ENCODE measurements around the gene CRYGN.

The CRYGN gene

DNA sequence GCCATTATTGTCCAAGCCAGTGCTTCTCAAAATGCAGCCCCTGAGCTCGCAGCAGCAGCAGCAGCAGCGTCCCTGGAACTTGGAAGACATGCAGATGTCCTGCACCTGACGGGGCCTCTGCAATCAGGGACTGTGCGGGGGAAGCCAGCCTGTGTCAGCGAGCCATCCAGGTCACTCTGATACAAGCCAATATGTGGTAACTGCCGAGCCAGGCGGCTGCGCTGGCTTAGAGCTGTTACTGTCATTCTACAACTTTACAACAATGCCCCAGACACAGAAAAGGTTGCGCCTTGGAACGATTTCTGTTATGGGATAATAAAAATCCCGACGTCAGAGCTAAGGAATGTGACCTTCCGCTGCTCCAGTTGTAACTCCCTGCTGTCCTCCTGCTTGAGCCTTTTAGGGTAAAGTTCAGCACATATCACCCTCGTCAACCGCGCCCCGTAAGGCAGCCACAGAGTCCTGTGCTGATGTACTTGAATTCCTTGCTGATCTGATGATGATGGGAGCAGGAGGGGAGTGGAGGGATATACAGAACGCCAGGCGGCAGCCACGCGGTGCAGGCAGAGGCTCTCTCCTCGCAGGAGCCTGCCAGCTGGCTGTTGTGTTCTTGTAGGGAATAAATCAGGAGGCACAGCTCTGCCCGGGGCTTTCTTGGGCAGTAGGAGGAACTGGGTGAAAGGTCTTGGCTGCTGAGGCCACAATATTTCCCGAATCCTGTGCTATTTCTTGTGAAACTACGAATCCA, 20.0 kb upstream of the CRYGN start:
- FAIRE-seq: no peak

DNA sequence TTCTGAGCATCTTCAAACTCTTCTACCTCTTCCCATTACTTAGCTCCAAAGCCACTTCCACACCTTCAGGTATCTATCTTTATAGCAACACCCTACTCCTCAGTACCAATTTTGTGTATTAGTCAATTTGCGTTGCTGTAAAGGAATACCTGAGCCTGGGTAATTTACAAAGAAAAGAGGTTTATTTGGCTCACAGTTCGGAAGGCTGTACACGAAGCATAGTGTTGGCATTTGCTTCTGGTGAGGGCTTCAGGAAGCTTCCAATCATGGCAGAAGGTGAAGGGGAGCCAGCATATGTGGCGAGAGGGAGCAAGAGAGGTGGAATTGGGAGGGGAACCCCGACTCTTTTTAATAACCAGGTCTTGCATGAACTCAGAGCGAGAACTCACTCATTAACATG, 17.6 kb upstream of the CRYGN start:
- no peak for FAIRE-seq

DNA sequence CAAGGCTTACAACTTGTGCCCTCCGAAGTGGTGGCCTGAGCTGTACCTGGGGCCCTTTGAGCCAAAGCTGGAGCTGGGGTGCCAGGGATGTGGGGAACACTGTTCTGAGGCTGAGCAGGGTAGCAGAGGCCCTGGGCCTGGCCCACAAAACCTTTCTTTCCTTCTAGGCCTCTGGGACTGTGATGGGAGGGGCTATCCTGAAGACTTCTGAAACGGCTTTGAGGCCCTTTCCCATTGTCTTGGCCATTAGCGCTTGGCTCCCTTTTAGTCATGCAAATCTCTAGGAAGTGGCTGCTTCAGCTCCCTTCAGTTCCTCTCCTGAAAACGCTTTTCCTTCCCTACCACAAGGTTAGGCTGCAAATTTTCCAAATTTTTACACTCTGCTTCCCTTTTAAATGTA, 16.8 kb upstream of the CRYGN start:
- no peak for FAIRE-seq

DNA sequence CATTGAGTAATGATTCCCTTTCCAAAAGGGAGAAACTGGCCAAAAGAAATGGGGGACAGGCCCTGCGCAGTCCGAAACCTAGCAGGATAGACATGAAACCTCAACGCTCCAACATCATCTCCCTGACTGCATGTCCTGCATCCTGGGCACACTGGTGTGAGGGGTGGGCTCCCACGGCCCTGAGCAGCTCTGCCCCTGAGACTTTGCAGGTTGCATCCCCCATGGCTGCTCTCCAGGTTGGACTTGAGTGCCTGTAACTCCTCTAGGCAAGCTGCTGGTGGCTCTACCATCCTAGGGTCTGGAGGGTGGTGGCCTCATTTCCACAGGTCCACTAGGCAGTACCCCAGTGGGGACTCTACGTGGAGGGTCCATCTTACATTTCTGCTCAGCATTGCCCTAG, 16.3 kb upstream of the CRYGN start:
- no peak for FAIRE-seq

DNA sequence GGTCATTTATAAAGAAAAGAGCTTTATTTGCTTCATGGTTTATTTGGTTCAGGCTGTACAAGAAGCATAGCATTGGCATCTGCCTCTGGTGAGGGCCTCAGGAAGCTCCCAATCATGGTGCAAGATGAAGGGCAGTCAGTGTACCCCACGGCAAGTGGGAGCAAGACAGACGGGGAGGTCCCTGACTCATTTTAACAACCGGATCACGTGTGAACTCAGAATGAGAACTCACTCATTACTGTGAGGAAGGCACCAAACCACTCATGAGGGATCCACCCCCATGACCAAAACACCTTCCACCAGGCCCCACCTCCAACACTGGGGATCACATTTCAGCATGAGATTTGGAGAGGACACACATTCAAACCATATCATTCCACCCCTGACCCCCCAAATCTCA, 15.7 kb upstream of the CRYGN start:
- FAIRE-seq: no peak

DNA sequence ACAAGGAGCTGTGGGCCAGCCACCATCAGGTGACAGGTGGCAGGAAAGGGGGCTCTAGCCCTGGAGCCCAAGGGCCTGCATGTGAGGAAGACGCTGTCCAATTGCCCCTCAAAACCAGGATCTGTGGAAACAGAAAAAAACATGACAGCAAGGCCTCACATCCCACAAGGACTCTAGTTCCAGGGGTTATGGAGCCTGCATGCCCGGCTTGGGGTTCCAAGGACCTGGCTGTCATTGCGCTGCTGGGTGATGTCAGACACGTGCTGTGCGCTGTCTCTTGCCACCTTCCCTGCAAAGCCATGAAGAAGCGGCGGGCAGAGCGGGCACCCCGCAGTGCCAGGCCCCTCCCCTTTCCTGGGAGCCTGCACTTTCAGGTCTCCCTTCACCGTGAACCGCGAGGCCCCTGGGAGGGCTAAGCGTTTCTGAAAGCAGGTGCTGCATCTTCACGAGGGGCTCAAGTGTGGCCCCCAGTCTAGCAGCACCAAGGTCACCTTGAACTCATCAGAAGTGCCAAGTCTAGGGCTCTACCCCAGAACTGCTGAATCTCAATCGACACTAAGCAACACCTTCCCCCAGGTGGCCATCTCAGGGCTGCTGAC, 15.1 kb upstream of the CRYGN start:
- no peak for FAIRE-seq

DNA sequence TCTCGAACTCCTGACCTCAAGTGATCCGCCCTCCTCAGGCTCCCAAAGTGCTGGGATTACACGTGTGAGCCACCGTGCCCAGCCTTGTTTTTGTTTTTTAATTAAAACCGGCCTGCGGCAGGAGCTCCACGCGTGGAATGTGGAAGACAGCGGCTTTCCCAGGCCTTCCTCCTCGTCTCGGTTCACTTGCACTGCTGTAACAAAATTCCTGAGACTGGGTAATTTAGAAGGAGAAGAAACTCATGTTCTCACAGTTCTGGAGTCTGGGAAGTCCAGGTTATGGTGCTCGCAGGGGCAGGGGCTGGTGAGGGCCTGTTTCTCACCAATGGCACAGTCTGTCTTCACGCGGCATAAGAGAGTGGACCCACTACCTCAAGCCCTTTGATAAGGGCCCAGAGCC, 14.4 kb upstream of the CRYGN start:
- no peak for FAIRE-seq

DNA sequence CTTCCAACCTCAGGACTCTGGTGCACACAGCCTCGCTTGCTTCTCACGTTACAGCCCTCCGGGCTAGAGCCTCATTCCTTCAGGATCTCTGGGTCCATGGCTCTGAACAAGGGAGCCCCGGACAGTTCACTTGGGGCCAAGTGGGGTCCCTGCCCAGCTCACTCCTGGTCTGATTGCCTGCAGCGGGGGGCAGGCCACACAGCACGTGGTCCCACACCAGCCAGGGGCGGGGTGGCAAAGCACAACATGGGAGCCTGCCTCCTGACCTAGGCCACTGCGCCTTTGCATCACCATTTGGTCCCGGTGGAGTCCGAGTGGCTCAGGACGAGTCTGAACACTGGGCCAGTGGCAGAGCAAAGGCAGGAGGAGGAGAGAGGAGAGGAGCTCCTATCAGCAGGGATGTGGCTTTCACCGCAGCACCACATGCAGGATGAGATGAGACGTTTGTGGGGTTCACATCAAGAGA, 13.4 kb upstream of the CRYGN start:
- no peak for FAIRE-seq

DNA sequence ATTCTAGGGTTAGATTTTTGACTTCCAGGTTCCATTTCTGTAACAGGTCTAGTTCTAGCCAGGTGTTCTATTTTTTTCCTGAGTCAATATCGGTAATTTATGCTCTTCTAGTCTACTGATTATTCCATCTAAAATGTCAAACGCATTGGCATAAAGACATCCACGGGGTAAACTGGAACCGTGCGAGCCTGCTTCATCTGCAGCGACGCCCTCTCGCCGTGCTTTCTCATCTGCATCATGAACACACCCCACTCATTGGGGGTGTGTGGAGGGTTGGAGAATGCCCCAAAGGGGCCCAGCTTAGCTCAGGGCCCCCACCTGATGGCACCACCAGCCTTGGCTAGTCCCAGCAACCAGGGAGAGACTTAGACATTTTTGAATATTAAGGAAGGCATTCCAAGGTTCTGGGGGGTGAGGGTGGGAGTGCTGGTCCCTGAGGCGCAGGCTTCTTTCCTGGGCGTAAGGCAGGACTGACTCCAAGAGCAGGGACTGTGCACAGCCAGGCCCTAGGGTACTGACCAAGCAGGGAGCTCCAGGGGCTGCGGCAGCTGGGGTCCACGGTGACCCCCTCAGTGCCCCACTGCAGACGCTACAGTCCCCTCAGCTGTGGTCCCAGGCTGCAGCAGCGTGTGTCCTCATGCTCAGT, 12.9 kb upstream of the CRYGN start:
- no peak for FAIRE-seq

DNA sequence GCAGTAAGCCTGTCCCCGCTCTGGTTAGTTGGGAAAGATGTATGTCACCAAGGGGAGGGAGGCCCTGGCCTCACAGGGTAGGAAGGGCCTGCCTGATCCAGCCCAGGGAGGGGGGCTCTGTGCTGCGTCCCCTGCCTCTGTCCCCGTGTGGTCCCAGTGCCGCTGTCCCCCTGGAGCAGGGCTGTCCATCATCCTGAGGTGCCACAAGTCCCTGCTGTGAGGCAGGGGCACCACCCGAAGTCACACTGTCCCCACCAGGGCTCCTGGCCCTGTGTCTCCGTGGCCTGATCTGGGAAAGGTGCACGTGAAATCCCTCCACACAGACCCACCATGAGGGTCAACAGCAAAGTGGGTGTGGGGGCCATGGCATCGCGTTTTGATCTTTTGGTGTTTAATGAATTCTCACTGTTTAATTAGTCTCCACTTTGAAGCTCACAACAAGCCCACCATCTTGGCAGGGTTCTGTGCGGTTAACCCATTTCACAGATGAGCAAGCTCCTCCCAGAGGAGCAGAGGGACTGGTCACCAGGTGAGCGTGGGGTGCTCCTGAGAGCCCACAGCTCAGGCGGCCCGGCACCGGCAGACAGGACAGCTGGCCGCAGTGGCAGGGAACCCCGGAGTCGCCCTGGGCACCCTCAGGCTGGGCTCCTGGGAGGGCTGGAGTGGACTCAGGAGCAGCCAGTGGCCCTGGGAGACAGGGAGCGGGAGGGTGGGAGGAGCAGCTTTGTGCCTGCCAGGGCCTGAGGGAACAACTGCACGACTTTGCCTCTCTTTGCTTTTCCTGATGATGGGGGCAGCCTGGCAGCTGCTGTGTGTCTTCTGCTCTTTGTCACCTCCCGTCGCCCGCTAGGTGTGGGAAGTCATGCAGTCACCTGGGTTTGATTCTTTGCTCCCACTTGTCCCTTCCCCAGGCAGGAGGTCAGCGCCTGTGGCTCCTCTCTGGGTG, 12.0 kb upstream of the CRYGN start:
- no peak for FAIRE-seq

DNA sequence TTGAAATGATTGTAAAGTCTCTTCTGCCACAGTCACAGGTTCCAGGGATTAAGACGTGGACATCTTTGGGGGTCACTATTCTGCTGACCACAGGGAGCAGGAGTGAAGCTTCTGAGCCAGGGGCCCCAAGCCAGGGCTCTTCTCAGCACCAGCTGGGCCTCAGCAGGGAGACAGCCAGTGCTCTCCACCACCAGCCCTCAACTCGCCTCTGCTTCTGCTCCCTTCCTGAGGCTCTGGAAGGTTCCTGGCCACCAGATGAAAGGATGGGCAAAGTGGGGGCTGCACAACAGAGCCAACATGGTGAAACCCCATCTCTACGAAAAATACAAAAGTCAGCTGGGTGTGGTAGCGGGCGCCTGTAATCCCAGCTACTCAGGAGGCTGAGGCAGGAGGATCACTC, 11.2 kb upstream of the CRYGN start:
- no peak for FAIRE-seq

DNA sequence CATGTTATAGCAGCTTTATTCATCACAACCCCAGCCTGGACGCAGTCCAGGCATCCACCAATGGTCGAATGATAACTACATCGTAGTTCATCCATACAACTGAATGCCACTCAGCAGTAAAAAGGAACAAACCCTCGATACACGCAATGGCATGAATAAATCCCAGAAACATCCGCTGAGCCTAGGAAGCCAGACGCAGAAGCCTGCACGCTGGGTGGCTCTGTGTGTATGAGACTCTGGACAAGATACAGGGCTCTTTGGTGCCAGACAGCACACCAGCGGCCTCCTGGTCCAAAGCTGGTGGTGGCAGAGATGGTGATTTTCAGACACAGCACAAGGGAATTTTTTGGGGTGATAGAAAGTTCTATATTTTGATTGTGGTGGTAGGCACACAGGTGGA, 10.0 kb upstream of the CRYGN start:
- FAIRE-seq: no peak

DNA sequence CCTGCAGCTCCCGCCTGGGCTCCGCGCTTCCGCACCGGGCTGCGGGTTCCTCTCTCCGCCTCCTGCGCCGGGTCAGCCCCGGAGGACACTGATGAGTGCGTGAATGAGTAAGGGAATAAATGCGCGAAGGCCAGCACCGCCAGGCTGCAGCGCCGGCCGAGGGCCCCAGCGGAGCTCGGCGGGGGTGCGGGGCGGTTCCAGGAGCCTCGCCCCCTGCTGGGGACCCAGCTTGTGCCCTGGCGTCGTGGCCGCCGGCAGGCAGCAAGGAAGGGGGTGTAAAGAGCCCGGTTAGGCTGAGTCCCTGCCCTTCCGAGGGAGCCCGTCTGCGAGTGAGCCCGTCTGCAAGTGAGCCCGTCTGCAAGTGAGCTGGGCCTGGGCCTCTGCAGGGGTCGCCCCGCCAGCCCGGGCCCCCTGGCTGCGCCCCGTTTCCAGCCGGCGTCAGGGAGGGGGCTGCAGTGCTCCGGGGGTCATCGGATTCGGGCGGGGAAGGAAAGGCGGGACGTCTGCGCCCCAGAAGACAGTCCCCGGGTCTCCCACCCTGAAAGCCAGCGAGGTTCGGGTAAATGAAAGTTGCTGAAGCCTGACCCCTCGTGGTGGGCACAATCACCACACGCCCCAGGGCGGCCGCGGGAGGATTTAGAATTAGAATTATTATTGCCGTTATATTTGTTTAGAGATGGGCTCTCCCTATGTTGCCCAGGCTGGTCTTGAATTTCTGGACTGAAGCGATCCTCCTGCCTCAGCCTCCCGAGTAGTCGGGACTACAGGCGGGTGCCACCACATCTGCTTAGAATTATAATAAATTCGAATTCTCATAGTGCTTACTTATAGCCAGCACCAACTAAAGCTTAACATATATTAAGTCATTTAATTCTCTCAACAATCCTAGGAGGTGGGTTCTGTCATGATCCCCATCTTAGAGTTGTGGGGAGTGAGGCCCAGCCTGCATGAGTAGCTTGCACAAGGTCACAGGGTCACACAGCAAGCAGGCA, 8.6 kb upstream of the CRYGN start:
- FAIRE-seq: peak; percentile 81

DNA sequence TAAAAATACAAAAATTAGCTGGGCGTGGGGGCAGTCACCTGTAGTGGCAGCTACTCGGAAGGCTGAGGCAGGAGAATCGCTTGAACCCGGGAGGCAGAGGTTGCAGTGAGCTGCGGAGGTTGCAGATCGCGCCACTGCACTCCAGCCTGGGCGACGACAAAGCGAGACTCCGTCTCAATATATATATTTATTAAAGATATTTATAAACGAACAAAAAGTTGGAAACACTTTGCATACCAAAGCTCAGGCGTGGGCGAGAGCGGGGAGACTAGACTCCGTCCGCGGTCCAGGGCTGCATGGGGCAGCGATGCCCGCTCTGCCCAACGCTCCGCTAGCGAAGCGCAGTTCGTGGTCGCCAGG, 7.9 kb upstream of the CRYGN start:
- FAIRE-seq: no peak

DNA sequence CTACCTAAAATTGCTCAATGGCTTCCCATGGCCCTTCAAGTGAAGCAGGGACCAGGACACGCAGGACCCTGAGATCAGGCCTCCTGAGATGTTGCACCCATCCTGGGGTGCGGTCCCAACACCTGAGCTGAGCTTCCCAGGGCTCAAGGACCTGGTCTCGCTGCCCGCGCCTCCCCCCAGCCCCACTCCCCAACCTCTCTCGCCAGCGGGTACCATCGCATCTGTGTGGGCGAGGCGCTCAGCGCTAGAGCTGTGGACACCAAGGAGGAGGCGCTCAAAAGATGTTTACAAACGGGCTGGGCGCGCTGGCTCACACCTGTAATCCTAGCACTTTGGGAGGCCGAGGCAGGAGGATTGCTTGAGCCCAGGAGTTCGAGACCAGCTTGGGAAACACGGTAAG, 7.4 kb upstream of the CRYGN start:
- FAIRE-seq: no peak

DNA sequence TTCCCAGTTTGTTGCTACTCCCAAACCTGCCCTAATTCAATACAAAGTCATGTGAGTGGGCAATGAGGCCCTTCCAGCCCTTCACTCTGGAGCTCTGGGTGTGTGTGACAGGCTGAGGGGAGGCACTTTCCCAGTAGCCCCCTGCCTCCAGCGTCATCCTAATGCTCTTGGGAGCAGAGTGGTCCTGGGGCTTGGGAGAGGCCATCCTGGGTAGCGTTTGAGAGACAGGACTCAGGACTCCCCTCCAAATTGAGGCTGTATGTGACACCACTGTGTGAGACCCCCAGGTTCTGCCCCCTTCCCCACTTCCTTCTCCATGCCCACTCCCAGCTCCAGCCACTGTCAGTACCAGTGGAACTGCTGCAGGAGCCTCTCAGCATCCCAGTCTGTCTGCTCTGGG, 6.5 kb upstream of the CRYGN start:
- FAIRE-seq: no peak

DNA sequence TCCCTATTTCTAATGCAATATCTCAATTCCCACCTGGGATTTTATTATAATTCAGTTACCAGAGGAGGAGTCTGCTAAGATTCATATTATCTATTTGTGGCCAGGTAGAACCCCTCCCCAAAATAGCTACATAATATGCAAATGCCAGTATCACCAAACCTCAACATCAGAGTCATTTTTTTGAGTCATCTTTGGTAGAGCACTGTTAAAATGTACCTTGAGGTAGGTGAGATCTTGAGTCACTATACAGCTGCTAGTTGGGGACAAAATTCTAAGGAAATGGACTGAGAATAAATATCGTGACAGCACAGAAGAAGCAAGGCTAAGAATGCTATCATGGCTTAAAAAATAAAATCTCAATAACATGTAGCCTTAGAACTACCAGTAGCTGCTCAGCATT, 4.7 kb upstream of the CRYGN start:
- FAIRE-seq: no peak

DNA sequence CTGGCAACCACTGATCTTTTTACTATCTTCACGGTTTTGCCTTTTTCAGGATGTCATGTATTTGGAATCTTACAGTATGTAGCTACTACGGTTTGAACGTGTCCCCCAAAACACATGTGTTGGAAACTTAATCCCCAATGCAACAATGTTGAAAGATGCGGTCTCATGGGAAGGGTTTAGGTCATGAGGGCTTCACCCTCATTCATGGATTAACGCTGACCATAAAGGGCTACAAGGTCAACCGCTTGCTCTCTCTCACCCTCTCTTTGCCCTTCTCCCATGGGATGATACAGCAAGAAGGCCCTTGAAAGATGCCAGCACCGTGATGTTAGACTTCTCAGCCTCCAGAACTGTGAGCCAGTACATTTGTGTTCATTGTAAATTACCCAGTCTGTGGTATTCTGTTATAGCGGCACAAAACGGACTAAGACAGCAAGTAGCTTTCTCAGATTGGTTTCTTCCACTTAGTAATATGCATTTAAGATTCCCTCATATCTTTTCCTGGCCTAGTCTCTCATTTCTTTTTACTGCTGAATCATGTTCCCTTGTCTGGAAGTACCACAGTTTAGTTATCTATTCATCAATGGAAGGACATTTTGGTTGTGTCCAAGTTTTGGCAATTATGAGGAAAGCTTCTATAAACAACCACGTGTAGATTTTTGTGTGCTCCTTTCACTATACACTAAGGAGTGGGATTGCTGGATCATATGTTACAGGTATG, 3.0 kb upstream of the CRYGN start:
- no peak for FAIRE-seq

DNA sequence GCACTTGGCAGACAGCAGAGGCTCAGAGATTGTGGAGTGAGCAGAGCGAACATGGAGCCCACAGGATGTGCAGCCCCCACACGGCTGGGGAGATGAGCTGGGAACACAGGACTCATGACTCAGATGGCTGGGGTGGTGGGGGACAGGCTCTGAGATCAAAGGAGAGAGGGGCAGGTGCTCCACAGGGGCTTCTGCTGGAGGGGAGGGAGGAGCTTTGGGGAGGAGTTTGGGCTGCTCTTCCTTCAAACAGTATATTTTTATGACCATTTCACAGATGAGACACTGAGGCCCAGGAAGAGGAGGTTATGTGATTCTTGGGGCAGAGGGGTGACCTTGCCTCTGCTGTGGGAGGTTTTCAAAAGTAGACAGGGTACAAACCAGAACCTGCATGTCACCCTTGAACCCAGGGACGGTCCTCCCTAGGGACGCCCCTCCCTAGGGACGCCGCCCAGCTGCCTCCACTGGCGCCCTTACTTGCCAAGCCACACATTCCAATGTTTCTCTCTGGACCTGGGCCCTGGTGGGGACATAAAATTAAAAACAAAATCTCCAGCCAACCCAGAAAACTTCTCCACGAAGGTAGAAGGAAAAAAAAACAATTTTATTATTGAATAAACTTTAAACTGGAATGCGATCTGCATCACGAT, 981 bp upstream of the CRYGN start:
- FAIRE-seq: no peak

DNA sequence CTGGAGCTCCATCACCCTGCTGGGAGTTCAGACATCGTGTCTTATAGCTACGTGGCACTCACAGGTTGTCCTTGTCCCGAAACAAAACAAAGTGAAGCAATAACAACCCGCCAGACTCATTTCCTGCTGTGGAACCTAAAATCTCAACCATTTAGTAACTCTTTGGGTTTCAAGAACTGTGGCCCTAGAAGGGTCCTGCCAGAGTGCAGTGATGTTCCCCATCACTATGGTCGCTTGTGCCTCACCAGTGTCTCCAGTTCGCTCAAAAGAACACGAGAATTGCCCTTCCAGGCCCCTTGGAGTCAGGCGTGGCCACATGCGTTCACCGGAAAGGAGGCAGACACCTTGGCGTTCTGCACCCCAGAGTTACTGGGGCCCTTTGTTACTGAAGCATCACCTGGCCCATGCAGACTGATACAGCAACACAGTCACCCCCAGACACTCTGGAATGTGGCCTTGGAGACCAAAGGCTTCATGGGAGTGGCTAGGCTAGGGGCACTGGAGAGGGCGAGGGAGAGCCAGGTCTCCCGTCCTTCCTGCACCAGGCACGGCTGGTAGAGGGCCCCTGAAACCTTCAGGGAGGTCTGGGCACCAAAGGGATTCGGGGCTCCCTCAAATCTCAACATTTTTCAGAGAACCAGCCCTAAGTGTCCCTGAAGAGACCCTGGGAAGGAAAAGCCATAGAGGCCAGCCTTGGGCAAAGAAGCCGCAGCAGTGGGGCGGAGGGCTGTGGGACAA, 908 bp downstream of the CRYGN start:
- FAIRE-seq: no peak
